ENCODE results near the gene CEBPZ. TPM values are rescaled to one million over a fixed set of nuclear protein-coding genes. Genes with fewer than 3 reads are reported as not detected.

The CEBPZ gene
- total and polyA plus RNA-seq, 10 of the 15 experiments (the other 5 are each of a cell fraction or from before 2014, with no cell fraction given), result 29.4 to 89.2 (median 49.5) TPM

GRCh38 chr2:37246205-37246604, 14.8 kb upstream of the CEBPZ start:
- Histone ChIP-seq H3K27ac (ENCODE audit: control insufficient read depth, insufficient read depth) (no peak overlapping the region), H2AFZ (ENCODE audit: control insufficient read depth, low read depth, low read length) (no peak overlapping the region), H3K36me3 (ENCODE audit: control insufficient read depth in 2 of 2, insufficient read depth in 2 of 2, low read length in 1 of 2) (peaks cover 2 to 27% of the 10 kb centered on the region in 2 experiments), H3K4me1 (ENCODE audit: control insufficient read depth, insufficient read depth, low read length) (peaks cover 6% of the 10 kb centered on the region), H3K27me3 (replicated peaks in 1 of 2; ENCODE audit: control insufficient read depth in 2 of 2, insufficient read depth in 2 of 2, low read length in 1 of 2) (no peaks in the 10 kb centered on the region), H3K9me3 (replicated peaks; ENCODE audit: control insufficient read depth, insufficient read depth, low read length) (no peaks in the 10 kb centered on the region), H3K9ac (ENCODE audit: control insufficient read depth, insufficient read depth, low read length) (no peak overlapping the region), H3K79me2 (ENCODE audit: control insufficient read depth, insufficient read depth, low read length) (no peaks in the 10 kb centered on the region), H3K4me3 (no peak overlapping the region), H4K20me1 (ENCODE audit: control insufficient read depth, insufficient read depth) (no peaks in the 10 kb centered on the region), H3K4me2 (ENCODE audit: control insufficient read depth, insufficient read depth) (no peak overlapping the region)
- ChIA-PET RAD21 (ENCODE audit: unreplicated experiment) (interaction anchor here (0.6 kb wide), 1 partner anchor 58 kb away, joined by 5 read pairs; no protein-coding TSS in a partner anchor), CTCF (interaction anchor here (1.2 to 1.7 kb wide), 2 partner anchors 11 to 76 kb away, joined by 4 read pairs; no protein-coding TSS in a partner anchor), SMC1A (ENCODE audit: uncharacterized antibody, unreplicated experiment) (interaction anchor here (1.1 kb wide), 1 partner anchor 10 kb away, joined by 3 read pairs; no protein-coding TSS in a partner anchor), POLR2A (interaction anchor here (0.5 kb wide), 1 partner anchor 126 kb away, joined by 6 read pairs; no protein-coding TSS in a partner anchor)
- FAIRE-seq, result no peak
- no peak for DNase-seq (ENCODE audit: low read depth, low spot score)
- intact Hi-C loops (cut with micrococcal nuclease; ENCODE audit: unreplicated experiment), result no loop called here
- no peak for ATAC-seq
- BruUV-seq (replicated peaks), result no TSS peak
- no peak for TF ChIP-seq DPF2 (IDR thresholded peaks at IDR 0.05)
- no peak for TF ChIP-seq ZNF622 (IDR thresholded peaks at IDR 0.05)
- TF ChIP-seq FOS (IDR thresholded peaks at IDR 0.05; ENCODE audit: borderline replicate concordance, extremely low read depth, insufficient read length), result no peak
- TF ChIP-seq YY1 (IDR thresholded peaks at IDR 0.05; ENCODE audit: low read depth, low read length), result no peak
- no peak for TF ChIP-seq TBL1XR1 (IDR thresholded peaks at IDR 0.05; ENCODE audit: low read depth, low read length)
- no peak for TF ChIP-seq RBBP5 (conservative IDR thresholded peaks at IDR 0.05)
- TF ChIP-seq E2F8 (IDR thresholded peaks at IDR 0.05; ENCODE audit: low read depth, partially characterized antibody), result no peak
- no peak for TF ChIP-seq SKIL (IDR thresholded peaks at IDR 0.05; ENCODE audit: low read depth, poor library complexity, severe bottlenecking)
- TF ChIP-seq PKNOX1 (IDR thresholded peaks at IDR 0.05), result no peak
- no peak for TF ChIP-seq ESRRA (IDR thresholded peaks at IDR 0.05; ENCODE audit: low read length)
- in situ Hi-C loops (cut with MboI), result no loop called here
